C4-2B (cell line): ENCODE results near the gene PGAM5.

Source experiments
- ZFX ChIP-seq: fragments of 450-650 bp; IDR thresholded peaks from 2 replicates; pipeline ENCODE4 v1.6.1; 2017
- TF ChIP-seq, protein P1 (sequence below): fragments of 450-650 bp; conservative IDR thresholded peaks from 2 replicates; pipeline ENCODE4 v1.5.1; 2017; ENCODE audit warnings: mild to moderate bottlenecking

DNA sequence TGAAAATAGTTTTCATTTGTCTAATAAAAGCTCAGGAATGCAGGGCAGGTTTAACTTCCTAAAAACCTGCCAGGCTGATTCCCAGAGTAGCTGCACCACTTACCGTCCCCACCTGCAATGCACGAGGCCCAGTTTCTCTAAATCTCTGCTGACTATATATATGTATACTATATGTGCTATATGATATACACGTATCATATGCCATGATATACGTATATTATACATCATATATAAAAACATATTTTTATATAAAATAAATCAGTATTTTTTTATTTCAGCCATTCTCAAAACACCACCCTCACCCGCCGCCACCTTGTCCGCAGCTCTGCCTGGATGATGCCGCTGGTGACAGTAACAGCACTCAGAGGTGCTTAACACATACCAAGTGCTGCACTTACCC is 48.7 kb downstream of the PGAM5 start:
- TF ChIP-seq, protein P1, sequence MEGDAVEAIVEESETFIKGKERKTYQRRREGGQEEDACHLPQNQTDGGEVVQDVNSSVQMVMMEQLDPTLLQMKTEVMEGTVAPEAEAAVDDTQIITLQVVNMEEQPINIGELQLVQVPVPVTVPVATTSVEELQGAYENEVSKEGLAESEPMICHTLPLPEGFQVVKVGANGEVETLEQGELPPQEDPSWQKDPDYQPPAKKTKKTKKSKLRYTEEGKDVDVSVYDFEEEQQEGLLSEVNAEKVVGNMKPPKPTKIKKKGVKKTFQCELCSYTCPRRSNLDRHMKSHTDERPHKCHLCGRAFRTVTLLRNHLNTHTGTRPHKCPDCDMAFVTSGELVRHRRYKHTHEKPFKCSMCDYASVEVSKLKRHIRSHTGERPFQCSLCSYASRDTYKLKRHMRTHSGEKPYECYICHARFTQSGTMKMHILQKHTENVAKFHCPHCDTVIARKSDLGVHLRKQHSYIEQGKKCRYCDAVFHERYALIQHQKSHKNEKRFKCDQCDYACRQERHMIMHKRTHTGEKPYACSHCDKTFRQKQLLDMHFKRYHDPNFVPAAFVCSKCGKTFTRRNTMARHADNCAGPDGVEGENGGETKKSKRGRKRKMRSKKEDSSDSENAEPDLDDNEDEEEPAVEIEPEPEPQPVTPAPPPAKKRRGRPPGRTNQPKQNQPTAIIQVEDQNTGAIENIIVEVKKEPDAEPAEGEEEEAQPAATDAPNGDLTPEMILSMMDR, result no peak
- no peak for TF ChIP-seq ZFX
